GM19372 (cell line): ENCODE measurements around the gene PPP6R2.
"Not testable (repeated sequence)": the region's sequence is repeated elsewhere in the genome, so short reads cannot be mapped to it uniquely, and the experiment has no call there.

Source experiments
- ATAC-seq: cut with Tn5 transposase; IDR thresholded peaks from one replicate; pipeline ENCODE4 v1.9.1; 2021; ENCODE audit warnings: mild to moderate bottlenecking, low read depth, moderate library complexity; ENCODE audit not compliant: unreplicated experiment

PPP6R2 gene

DNA sequence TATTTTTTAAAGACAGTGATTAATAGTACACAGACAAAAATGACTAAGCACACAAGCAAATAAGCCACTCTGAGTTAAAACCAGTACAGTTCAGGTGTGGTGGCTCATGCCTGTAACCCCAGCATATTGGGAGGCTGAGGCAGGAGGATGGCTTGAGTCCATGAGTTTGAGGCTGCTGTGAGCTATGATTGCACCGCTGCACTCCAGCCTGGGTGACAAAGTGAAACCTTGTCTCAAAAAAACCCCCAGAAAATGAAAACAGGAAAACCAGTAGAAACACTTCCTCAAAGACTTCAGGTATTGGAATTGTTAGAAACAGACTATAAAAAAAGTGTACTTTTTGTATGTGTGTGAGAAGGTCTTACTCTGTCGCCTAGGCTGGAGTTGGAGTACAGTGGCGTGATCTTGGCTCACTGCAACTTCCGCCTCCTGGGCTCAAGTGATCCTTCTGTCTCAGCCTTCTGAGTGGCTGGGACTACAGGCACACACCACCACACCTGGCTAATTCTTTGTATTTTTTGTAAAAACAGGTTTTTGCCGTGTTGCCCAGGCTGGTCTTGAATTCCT is 33.0 kb downstream of the PPP6R2 start:
- ATAC-seq: no peak

DNA sequence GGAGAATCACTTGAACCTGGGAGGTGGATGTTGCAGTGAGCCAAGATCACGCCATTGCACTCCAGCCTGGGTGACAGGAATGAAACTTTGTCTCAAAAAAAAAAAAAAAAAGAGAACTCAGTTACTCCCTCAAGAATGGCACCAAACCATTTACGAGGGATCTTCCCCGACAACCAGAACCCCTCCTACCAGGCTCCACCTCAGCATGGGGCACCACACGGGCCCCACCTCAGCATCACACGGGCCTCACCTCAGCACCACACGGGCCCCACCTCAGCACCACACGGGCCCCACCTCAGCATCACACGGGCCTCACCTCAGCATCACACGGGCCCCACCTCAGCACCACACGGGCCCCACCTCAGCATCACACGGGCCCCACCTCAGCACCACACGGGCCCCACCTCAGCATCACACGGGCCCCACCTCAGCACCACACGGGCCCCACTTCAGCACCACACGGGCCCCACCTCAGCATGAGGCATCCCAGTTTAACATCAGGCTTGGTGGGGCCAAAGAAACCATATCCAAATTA is 38.0 kb downstream of the PPP6R2 start:
- not testable (repeated sequence) for ATAC-seq

DNA sequence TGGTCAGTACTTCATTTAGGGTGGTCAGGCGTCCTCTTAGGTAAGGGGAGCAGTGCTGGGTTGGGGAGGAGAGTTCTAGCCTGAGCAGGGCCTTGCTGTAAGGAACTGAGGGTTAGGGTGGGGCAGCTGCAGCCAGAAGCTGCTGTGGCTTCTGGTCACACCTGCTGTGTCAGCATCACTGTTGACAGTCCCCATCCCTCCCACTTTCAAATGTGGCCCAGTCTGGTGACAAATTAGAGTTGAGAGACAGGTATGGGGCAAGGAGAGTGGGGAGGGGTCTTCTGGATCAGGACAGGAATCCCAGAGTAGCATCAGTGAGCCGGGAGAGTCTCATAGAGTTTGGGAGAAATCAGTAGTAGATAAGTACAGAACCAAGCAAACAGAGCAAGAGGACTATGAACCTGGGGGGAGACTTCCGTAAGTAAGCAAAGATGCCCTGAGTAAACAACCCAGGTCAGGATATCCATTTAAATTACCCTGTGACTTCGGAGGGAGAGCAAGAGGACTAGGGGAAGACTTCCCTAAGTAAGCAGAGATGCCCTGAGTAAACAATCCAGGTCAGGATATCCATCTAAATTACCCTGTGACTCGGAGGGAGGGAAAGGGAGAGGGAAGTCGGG is 53.7 kb downstream of the PPP6R2 start:
- ATAC-seq: no peak

DNA sequence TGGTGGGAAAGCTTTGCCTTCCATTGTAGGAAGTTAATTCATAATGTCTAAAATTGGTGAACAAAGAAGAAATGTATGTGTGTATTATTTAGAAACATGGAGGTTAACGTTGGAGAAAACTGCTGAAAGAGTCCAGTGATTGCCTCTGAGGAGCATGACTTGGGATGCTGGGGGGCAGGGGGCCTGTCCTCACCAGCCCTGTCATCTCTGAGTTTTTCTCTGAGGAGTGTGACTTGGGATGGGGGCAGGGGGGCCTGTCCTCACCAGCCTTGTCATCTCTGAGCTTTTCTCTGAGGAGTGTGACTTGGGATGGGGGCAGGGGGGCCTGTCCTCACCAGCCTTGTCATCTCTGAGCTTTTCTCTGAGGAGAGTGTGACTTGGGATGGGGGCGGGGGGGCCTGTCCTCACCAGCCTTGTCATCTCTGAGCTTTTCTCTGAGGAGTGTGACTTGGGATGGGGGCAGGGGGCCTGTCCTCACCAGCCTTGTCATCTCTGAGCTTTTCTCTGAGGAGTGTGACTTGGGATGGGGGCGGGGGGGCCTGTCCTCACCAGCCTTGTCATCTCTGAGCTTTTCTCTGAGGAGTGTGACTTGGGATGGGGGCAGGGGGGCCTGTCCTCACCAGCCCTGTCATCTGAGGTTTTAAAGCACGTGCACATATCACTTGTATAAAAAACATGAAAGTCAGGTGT is 54.4 kb downstream of the PPP6R2 start:
- ATAC-seq: not testable (repeated sequence)

DNA sequence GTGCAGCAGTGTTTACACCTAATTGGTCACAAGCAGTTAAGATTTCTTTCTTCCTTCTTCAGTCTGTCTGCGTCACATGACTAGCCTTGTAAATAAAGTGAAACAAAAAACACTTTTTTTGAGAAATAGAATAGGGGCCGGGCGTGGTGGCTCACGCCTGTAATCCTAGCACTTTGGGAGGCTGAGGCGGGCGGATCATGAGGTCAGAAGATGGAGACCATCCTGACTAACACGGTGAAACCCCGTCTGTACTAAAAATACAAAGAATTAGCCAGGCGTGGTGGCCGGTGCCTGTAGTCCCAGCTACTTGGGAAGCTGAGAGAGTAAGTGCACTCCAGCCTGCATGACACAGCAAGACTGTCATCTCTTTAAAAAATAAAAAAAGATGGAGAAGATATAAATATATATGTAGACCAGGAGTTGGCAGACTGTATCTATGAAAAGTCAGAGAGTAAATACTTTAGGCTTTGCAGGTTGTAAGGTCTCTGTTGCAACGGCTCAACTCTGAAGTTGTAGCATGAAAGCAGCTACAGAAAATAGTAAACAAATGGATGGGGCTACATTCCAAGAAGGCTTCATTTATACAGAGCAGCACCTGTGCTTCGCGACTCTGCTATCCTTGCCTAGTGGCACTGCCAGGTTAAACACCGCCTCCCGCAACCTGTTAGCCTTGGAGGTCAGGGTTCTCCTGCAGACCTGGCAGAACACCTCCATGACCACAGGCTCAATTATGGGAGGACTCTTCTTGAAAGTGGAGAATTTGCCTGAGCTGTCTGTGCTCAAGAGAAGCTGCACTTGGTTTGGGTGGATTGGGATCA is 55.9 kb downstream of the PPP6R2 start:
- ATAC-seq: no peak

DNA sequence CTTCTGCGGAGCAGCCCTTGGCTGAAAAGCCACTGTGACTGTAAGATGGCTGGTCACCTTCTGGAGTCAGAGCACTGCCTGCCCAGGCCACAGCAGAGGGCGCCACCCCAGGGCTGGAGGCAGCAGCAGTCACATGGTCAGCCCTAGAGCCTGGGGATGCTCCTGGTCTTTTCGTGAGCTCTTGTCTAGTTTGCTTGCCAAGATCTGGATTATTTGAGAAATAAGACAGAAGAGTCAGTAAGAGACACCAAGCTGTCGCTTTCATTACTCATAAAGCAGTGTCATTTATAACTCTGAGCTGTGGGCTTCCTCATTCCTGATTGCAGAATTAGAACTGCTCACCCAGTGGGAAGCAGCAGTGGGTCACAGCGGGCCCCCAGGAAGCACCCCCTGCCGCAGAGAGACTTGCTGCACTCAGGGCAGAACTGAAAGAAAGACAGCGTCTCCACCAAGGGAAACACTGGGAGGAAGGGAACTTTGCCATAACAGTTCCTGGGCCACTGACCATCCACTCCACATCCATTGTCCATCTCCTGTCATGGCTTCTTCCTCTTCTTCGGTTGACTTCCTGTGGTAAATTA is 56.7 kb downstream of the PPP6R2 start:
- ATAC-seq: no peak

DNA sequence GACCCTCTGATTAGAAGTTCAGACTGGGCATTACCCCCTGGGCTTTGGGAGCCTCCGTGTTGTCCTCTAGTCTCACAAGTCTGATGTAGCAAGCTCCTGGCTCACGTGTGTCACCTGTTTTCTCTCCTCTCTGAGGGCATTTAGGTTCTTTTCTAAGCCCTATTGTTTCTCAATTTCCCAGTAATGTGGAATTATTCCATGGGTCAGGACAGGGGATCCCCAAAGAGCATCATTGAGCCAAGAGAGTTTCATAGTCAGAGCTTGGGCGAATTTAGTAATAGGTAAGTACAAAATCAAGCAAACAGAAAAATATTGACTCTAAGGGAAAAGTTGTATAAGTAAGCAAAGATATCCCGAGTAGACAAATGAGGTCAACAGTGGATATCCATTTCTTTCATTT is 57.3 kb downstream of the PPP6R2 start:
- ATAC-seq: no peak

DNA sequence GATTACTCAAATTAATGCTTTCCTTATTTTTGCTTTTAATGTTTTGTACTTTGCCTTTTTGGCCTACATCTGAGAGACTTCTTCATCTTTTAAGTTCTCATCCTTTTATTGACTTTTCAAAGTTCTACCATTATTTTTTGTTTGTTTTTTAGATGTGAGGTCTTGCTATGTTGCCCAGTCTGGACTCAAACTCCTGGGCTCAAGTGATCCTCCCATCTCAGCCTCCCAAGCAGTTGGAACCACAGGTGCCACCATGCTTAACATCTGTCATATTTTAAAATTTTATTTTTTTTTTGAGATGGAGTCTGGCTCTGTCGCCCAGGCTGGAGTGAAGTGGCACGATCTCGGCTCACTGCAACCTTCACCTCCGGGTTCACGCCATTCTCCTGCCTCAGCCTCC is 57.8 kb downstream of the PPP6R2 start:
- no peak for ATAC-seq

DNA sequence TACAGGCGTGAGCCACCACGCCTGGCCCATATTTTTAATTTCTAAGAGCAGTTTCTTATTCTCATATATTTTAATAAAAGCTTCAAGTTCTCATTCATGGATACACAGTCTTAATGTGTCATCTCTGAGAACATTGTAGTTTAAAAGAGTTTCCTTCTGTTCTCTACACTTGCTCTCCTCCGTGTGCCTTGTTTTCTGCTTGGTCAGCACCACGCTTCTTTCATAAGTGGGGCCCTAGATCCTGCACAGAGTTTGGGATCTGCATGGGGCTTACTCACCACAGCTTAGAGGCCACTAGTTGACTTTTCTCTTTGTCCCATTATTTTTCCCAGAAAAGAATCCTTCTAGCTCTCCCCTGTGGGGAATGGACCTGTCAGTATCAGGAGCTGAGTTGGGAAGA is 58.8 kb downstream of the PPP6R2 start:
- no peak for ATAC-seq

DNA sequence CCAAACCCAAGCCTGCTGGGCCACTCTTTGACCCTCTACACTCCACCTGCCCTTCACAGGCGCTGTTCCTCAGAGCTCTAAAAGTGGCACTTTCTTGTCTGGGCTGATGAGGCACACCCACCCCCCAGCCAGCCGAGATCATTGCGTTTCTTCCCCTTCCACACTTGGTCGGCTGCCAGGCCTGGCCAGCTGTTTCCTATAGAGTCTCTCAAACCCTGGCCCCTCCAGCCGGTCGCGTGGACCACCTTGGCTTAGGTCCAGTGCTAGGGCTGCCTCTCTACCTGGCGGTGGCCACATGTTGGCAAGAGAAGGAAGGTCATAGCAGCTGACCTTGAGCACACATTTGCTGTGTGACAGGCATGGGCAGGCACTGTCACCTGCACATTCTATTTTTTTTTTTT is 60.6 kb downstream of the PPP6R2 start:
- ATAC-seq: no peak

DNA sequence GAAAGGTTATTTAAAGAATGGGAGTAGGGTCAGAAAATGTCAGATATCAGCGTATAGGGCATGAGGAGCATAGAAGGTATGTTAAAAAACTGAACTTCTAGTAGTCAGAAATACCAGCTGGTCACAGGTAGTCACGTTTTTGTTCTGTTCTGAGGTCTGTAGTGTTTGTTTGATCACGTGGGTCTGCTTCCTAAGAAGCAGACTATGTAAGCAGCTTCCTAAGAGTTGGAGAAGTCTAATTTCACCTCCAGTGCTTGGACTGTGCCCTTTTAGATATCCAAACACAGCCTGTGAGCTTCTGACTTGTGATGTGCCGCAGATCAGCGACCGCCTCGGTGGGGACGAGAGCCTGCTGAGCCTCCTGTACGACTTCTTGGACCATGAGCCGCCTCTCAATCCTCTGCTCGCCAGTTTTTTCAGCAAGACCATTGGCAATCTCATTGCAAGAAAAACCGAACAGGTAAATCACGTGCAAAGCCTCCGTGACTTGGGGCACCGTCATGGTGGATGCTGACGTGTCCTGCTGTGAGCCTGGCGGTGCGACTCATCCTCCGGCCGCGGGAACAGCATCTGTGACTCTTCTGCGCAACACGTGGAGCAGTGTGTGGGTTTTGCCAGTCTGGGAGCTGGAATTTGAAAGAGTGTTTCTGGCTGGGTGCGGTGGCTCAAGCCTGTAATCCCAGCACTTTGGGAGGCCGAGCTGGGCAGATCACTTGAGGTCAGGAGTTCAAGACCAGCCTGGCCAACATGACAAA is 63.5 kb downstream of the PPP6R2 start:
- ATAC-seq: no peak

DNA sequence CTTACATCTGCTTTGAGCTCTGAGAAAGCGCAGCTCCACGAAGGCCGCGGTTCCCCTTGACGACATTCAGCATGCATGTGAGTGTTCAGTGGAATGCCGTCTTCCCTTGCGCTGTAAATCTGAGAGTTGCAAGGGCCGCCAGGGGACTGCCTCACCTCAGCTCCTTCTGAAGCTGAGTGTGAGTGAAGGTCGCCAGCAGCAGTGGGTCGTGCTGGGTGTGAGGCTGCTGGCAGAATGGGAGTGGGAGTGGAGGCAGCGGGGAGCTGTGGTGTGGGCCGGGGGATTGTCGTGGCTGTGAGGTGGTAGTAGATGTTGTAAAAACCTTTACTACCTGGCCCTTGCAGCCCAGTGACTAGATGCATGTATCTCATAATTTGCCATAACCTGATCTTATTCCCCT is 65.2 kb downstream of the PPP6R2 start:
- ATAC-seq: no peak

DNA sequence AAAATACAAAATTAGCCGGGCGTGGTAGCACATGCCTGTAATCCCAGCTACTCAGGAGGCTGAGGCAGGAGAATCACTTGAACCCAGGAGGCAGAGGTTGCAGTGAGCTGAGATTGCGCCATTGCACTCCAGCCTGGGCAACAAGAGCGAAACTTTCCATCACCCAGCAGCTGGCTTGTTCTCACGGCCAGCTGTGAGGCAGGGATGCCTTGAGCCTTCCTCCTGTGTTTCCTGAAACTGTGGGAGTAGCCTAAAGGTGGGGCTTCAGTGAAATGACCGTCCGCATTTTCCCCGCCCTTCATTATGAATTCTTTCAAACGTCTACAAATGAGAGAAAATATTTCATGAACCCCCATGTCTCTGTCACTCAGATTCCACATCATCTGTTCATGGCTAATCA is 65.8 kb downstream of the PPP6R2 start:
- not testable (repeated sequence) for ATAC-seq

DNA sequence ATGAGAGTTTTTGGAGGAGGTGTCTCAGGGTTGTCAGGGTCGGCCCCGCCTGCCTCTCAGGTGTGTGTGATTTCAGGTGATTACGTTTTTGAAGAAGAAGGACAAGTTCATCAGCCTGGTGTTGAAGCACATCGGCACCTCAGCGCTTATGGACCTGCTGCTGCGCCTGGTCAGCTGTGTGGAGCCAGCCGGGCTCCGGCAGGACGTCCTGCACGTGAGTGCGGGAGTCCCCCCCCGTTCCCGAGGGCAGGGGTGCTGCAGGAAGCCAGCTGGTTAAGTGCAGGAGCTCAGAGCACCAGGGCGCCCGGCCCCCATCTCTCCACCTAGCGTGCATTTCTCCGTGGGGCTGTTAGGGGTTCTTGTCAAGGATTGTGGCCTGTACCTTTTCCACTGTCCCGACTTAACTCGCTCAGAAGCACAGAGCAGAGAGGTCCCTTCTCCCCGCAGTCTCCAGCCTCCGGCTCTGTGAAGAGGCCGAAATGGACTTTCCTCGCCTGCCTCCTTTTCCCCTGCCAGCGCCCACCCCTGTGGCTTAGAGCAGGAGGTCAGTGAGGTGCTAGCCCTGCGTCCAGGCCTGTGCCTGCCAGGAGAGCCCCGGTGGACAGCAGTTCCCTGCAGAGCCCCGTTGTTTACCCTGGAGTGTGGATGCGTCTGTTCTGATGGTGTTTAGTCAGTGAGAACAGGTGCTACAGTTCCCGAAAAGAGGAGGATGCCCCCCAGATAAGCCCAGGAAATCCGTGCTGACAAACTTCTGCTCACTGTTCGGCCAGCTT is 71.5 kb downstream of the PPP6R2 start:
- ATAC-seq: no peak

DNA sequence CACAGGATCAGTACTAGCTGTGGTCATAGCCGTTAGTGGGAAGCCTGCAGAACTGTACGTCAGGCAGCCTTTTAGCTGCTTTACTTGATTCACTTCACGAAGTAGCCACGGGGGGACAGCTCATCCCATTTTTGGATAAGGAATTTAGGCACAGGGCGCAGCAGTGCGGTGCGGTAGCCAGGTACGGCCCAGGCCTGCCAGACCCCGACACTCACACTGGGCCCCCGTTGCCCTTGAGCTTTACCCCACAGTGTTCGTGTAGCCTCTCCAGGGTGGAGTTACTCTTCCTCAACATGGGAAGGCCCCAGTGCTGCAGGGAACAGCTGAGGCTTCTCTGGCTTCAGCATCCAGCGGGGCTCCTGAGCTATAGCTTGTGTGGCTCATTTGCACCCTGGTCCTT is 72.3 kb downstream of the PPP6R2 start:
- no peak for ATAC-seq

DNA sequence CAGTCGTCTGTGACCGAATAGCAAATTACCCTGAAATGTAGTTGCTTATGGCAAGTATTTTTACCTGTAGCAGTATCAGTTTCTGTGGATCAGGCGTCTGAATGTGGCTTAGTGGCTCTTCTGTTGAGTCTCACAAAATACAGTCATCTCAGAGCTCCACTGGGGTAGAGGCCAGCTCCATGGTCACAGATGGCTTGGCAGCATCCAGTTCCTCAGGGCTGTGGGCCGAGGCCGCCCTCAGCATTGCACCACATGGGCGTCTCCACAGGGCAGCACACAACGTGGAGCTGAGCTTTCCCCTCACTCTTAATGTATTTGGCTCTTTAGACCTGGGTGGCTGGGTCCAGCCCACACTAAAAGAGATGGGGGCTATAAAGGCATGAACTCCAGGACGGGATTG is 73.9 kb downstream of the PPP6R2 start:
- no peak for ATAC-seq

DNA sequence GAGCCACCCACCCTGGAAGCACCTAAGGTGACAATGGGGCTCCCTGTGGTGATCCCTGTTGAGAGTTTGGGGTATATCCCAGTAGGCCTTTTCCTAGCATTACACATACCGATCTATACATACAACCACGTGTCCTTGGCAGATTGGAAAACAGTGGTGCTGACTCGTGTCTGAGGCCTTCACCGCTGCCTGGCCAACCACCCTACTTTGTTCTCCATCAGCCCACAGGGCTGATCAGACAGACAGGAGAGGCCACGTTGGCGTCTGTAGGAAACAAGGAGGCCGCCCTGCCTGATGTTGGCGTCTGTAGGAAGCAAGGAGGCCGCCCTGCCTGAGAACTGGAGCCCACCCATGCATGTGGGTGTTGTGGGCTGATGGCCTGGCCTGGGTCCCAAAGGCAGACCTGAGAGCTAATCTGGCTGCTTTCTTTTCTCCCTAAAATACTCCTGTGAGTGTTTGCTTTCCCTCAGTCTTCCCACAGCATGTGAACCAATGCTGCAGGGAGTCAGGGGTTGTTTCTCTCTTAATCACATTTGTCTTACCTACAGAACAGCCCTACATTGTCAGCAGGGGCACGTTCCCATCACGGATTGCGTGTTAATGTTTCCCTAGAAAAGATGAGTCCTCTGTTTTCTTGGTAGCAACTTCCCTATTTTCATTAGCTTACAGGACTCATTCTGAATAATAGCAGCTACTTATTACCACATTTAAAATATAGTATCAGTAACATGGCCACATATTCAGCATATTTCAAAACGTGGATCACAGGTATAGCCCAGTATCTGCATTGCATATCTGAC is 74.5 kb downstream of the PPP6R2 start:
- ATAC-seq: no peak

DNA sequence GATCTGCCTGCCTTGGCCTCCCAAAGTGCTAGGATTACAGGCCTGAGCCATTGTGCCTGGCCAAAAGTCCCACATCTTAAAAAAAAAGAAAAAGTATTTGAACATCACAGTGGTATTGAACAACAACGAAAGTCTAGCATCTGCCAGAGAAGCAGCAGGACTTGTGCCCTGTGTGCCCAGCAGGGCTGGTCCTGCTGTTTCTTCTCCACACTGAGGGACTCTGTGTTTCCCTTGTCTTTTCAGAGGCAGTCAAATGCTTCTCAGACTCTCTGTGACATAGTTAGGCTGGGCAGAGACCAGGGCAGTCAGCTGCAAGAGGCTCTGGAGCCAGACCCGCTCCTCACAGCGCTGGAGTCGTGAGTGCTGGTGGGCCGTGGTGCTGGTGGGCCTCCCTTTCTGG is 75.5 kb downstream of the PPP6R2 start:
- no peak for ATAC-seq
